Measurements from ENCODE around the gene AUNIP. TPM values are rescaled to one million over a fixed set of nuclear protein-coding genes. Genes with fewer than 3 reads are reported as not detected.

AUNIP gene
- total RNA-seq, 1 experiment from 2014 or later = 22.2 TPM

GRCh38 chr1:25785333-25786067 is 73.8 kb downstream of the AUNIP start:
- no CpG with 5 or more reads among the region's 10 CpGs for WGBS (ENCODE audit: extremely low coverage, insufficient read length, low lambda C conversion rate)
- Histone ChIP-seq H3K4me2 (ENCODE audit: insufficient read depth, insufficient read length, low read length) (no peak overlapping the region), H3K18ac (ENCODE audit: insufficient read length, low read depth, low read length) (no peak overlapping the region), H2BK5ac (ENCODE audit: insufficient read length, low read length) (no peak overlapping the region), H2AFZ (ENCODE audit: low read length) (no peak overlapping the region), H3K9me3 (ENCODE audit: control insufficient read depth, low read depth, low read length) (no peaks in the 10 kb centered on the region), H2BK15ac (ENCODE audit: low read depth, low read length) (no peak overlapping the region), H2AK5ac (ENCODE audit: insufficient read length, low read length) (no peak overlapping the region), H3K56ac (ENCODE audit: insufficient read length, low read depth, low read length) (no peak overlapping the region), H3K4me1 (ENCODE audit: insufficient read depth, low read length) (peaks cover 6% of the 10 kb centered on the region; the same call in 1 of the 2 replicates), H3K23ac (ENCODE audit: insufficient read length, low read depth, low read length) (no peak overlapping the region), H4K5ac (ENCODE audit: insufficient read length, low read depth, low read length) (no peak overlapping the region), H3K27ac (ENCODE audit: insufficient read length, low read depth, low read length) (no peak overlapping the region), H4K8ac (replicated peaks; ENCODE audit: insufficient read length, low read depth, low read length) (no peak overlapping the region), H4K91ac (ENCODE audit: insufficient read length, low read depth, low read length) (no peak overlapping the region), H3T11ph (ENCODE audit: low read length) (no peak overlapping the region), H3K4ac (ENCODE audit: low read depth, low read length) (no peak overlapping the region), H3K79me2 (ENCODE audit: insufficient read depth, low read length) (no peaks in the 10 kb centered on the region), H3K14ac (ENCODE audit: insufficient read depth, low read length) (no peak overlapping the region), H3K23me2 (ENCODE audit: insufficient read length, low read depth, low read length, poor library complexity, severe bottlenecking) (no peaks in the 10 kb centered on the region), H3K79me1 (ENCODE audit: insufficient read depth, low read depth, low read length, poor library complexity, severe bottlenecking) (no peaks in the 10 kb centered on the region), H3K27me3 (ENCODE audit: insufficient read depth, low read length) (no peaks in the 10 kb centered on the region), H2BK120ac (ENCODE audit: low read depth, low read length, poor library complexity, severe bottlenecking) (no peak overlapping the region), H3K9ac (ENCODE audit: extremely low read depth, insufficient read length, low read length) (no peak overlapping the region), H2BK12ac (ENCODE audit: insufficient read length, low read depth, low read length) (no peak overlapping the region), H4K20me1 (ENCODE audit: control insufficient read depth, insufficient read depth, insufficient read length) (no peaks in the 10 kb centered on the region), H2BK20ac (ENCODE audit: low read depth, low read length, poor library complexity, severe bottlenecking) (no peak overlapping the region)
- no peaks in the 10 kb centered on the region; the same call in 1 of the 2 replicates for H3K27me3 Mint-ChIP-seq (ENCODE audit: low read depth)
- DNase-seq = no peak
- TF ChIP-seq CTCF (conservative IDR thresholded peaks at IDR 0.05) = no peak
- H3K27ac Mint-ChIP-seq = no peak overlapping the region
- H3K9me3 Mint-ChIP-seq = no peaks in the 10 kb centered on the region
- H3K4me3 Mint-ChIP-seq = no peak overlapping the region
- peaks cover 38 to 40% of the 10 kb centered on the region in 2 experiments for H3K4me1 Mint-ChIP-seq
- 0 out of 7 replicates have a peak, but pooled peaks cover 0 to 2% (median 0%) of the 10 kb centered on the region in 3 experiments for H3K36me3 Mint-ChIP-seq (ENCODE audit: insufficient read depth in 1 of 3, low read depth in 3 of 3)

Measured in H9 (cell line).